Smooth muscle cell (in vitro differentiated cells): ENCODE results near the gene ADAMTS17. TPM values are rescaled to one million over a fixed set of nuclear protein-coding genes. Genes with fewer than 3 reads are reported as not detected.

Experiments
- DNase-seq: peaks from one replicate; lab custom pipeline; 2025; ENCODE audit not compliant: unreplicated experiment; lab: John Stamatoyannopoulos, UW
- H2AFZ ChIP-seq: fragments of 200-600 bp; sonication (generic); 2 replicates; pipeline ENCODE4 v1.6.0; 2016; ENCODE audit warnings: antibody characterized with exemption, low read depth, mild to moderate bottlenecking
- H3F3A ChIP-seq: fragments of 200-600 bp; sonication (generic); 2 replicates; pipeline ENCODE4 v1.6.0; 2017; ENCODE audit warnings: antibody characterized with exemption, low read depth
- H3K27ac ChIP-seq: fragments of 200-600 bp; sonication (generic); 2 replicates; pipeline ENCODE4 v1.5.1; 2016; ENCODE audit warnings: low read depth, mild to moderate bottlenecking
- H3K27me3 ChIP-seq: fragments of 200-600 bp; sonication (generic); 2 replicates; pipeline ENCODE4 v1.6.1; 2016; ENCODE audit warnings: low read depth, mild to moderate bottlenecking
- H3K36me3 ChIP-seq: fragments of 200-600 bp; sonication (generic); 2 replicates; pipeline ENCODE4 v1.5.1; 2016; ENCODE audit warnings: low read depth
- H3K4me1 ChIP-seq: fragments of 200-600 bp; sonication (generic); 2 replicates; pipeline ENCODE4 v1.5.1; 2016; ENCODE audit warnings: low read depth
- H3K4me2 ChIP-seq: fragments of 200-600 bp; sonication (generic); 2 replicates; pipeline ENCODE4 v1.6.0; 2016; ENCODE audit warnings: mild to moderate bottlenecking
- H3K4me3 ChIP-seq: fragments of 200-600 bp; sonication (generic); 2 replicates; pipeline ENCODE4 v1.5.1; 2016; ENCODE audit warnings: mild to moderate bottlenecking
- H3K79me2 ChIP-seq: fragments of 200-600 bp; sonication (generic); 2 replicates; pipeline ENCODE4 v1.6.0; 2016; ENCODE audit warnings: low read depth, mild to moderate bottlenecking
- H3K9ac ChIP-seq: fragments of 200-600 bp; sonication (generic); 2 replicates; pipeline ENCODE4 v1.6.0; 2016; ENCODE audit warnings: low read depth
- H3K9me3 ChIP-seq: fragments of 200-600 bp; sonication (generic); replicated peaks from 2 replicates; pipeline ENCODE4 v1.5.1; 2016; ENCODE audit warnings: low read depth
- H4K20me1 ChIP-seq: fragments of 200-600 bp; sonication (generic); 2 replicates; pipeline ENCODE4 v1.6.0; 2016; ENCODE audit warnings: low read depth
- WGBS: methylation state at CpG from one replicate; pipeline ENCODE4 v1.1.7; 2016; ENCODE audit warnings: low lambda C conversion rate; 5-methylcytosine and 5-hydroxymethylcytosine counted together
- polyA plus RNA-seq: library from polyadenylated mRNA; unstranded; fragments of >200 nt; fragmentation: Nextera tagmentation; extraction: Ambion mirVana; gene quantifications from 2 replicates; pipeline ENCODE4 v1.2.1, GENCODE V29; 2016
- total RNA-seq: library from RNA; depleted of rRNA; stranded (reverse); fragments of >200 nt; gene quantifications from 2 replicates; pipeline ENCODE4 v1.2.3, GENCODE V29; 2014
- TF ChIP-seq, protein P1 (sequence below): fragments of 200-600 bp; sonication (generic); IDR thresholded peaks from 2 replicates; pipeline ENCODE4 v1.5.1; 2017; ENCODE audit warnings: borderline replicate concordance, mild to moderate bottlenecking, antibody characterized with exemption; ENCODE audit not compliant: insufficient read depth, poor library complexity, severe bottlenecking

ADAMTS17 gene
- total and polyA plus RNA-seq, 2 experiments from 2014 or later, result 0.63 to 3.1 TPM

DNA sequence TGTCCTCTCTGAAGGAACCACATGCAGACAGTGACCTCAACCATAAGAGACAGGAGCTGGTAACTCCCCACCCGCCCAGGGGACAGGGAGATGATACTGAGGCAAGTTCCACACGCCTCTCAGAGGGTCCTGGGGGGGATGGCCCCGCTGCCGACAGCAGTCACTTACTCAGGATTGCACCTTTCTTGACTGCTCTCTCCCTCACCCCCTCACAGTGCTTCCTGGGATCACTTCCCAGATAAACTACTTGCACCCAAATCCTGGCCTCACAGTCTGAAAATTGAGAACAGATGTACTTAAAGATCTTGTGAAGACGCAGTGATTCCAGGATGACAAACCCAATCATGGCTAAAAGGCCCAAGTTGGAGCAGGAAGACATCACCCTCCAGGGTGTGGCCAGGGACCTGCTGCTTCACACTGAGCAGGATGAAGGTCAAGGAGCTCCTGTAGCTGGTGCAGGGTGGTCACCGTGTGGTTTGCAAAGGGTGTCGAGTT is 207.6 kb downstream of the ADAMTS17 start:
- Histone ChIP-seq H3K79me2 (no peaks in the 10 kb centered on the region), H3K27me3 (no peaks in the 10 kb centered on the region)

DNA sequence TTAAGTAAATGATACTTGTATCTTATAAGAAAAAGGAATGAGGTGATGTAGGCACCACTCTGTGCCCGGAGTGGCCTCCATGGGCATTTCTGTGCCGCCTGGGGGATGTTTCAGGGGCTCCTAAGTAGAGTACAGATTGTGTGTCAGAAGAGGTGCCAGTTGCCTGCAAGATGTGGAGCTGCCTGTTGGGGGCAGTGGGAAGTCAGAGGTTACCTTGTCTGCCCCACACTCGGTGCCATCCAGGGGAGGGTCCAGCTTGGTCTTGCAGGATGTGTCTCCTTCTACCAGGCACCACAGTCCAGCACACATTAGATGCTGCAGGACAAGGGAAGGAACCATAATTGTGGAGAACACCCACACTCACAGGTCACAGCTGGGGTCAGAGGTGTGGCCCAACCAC is 208.8 kb downstream of the ADAMTS17 start:
- DNase-seq, result no peak
- no peaks in the 10 kb centered on the region for H3K9me3 ChIP-seq

More for the DNA sequence above, 207.6 kb downstream of the ADAMTS17 start:
- Histone ChIP-seq H3K4me1 (no peaks in the 10 kb centered on the region), H2AFZ (no peak overlapping the region), H3K9ac (no peak overlapping the region), H3K36me3 (no peaks in the 10 kb centered on the region), H4K20me1 (no peaks in the 10 kb centered on the region), H3K4me3 (no peak overlapping the region), H3K9me3 (no peaks in the 10 kb centered on the region), H3K4me2 (no peak overlapping the region), H3K27ac (no peak overlapping the region), H3F3A (peaks cover 2% of the 10 kb centered on the region)
- WGBS, result 75% methylated on average over 7 of the region's 7 CpGs
- no peak for DNase-seq
- TF ChIP-seq, protein P1, sequence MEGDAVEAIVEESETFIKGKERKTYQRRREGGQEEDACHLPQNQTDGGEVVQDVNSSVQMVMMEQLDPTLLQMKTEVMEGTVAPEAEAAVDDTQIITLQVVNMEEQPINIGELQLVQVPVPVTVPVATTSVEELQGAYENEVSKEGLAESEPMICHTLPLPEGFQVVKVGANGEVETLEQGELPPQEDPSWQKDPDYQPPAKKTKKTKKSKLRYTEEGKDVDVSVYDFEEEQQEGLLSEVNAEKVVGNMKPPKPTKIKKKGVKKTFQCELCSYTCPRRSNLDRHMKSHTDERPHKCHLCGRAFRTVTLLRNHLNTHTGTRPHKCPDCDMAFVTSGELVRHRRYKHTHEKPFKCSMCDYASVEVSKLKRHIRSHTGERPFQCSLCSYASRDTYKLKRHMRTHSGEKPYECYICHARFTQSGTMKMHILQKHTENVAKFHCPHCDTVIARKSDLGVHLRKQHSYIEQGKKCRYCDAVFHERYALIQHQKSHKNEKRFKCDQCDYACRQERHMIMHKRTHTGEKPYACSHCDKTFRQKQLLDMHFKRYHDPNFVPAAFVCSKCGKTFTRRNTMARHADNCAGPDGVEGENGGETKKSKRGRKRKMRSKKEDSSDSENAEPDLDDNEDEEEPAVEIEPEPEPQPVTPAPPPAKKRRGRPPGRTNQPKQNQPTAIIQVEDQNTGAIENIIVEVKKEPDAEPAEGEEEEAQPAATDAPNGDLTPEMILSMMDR, result no peak

DNA sequence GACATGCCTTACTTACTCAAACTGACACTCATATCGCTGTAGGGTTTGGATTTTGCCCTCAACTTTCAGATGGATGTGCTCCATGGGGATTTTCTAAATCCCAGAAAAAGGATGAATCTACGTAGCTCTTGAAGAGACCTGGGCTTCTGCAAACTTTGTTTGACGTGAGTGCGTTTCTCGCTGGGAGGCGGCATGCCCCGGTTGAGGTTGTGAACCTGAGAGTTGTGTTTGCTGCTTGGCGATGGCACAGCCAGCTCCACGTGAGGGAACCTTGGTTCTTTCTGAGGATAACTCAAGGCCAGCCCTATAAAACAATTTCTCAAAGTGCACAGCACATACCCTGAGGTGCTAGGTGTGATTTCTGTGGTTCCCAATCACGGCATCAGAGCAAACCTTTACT is 209.5 kb downstream of the ADAMTS17 start:
- TF ChIP-seq, protein P1, result no peak
- no peak for DNase-seq
- peak overlapping the region; percentile 74 for H3K27ac ChIP-seq
- H3K9me3 ChIP-seq, result no peaks in the 10 kb centered on the region
- no peaks in the 10 kb centered on the region for H3K79me2 ChIP-seq
- peak overlapping the region; percentile 77 for H3K4me2 ChIP-seq
- no peaks in the 10 kb centered on the region for H3K4me1 ChIP-seq
- no peaks in the 10 kb centered on the region for H4K20me1 ChIP-seq
- H3K27me3 ChIP-seq, result no peaks in the 10 kb centered on the region
- H3K36me3 ChIP-seq, result no peaks in the 10 kb centered on the region
- 92% methylated on average over 10 of the region's 10 CpGs for WGBS
- H2AFZ ChIP-seq, result no peak overlapping the region
- no peak overlapping the region for H3K4me3 ChIP-seq
- H3F3A ChIP-seq, result peaks cover 2% of the 10 kb centered on the region
- H3K9ac ChIP-seq, result no peak overlapping the region

More for the DNA sequence above, 208.8 kb downstream of the ADAMTS17 start:
- WGBS, result 86% methylated on average over 3 of the region's 3 CpGs
- Histone ChIP-seq H4K20me1 (no peaks in the 10 kb centered on the region), H3K36me3 (no peaks in the 10 kb centered on the region), H3K4me1 (no peaks in the 10 kb centered on the region), H2AFZ (no peak overlapping the region), H3K4me2 (no peak overlapping the region), H3K9ac (no peak overlapping the region), H3K4me3 (no peak overlapping the region), H3K79me2 (no peaks in the 10 kb centered on the region), H3K27ac (no peak overlapping the region), H3K27me3 (no peaks in the 10 kb centered on the region), H3F3A (peaks cover 2% of the 10 kb centered on the region)
- TF ChIP-seq, protein P1, result no peak
